Suprapubic skin (tissue), 4 donors: ENCODE results near the gene MARS2.
"Not testable (repeated sequence)": the region's sequence is repeated elsewhere in the genome, so short reads cannot be mapped to it uniquely, and the experiment has no call there.

ENCODE experiments used
- CTCF ChIP-seq, 2 donors: fragments of 200-600 bp in 1 of 2; fragments of 450-650 bp in 1 of 2; sonication (generic) in 1 of 2; IDR thresholded peaks; one replicate each; pipeline ENCODE4 v1.5.1; 2016 to 2019; ENCODE audit warnings: antibody characterized with exemption in 2 of 2, mild to moderate bottlenecking in 1 of 2, moderate library complexity in 1 of 2
- EP300 ChIP-seq: sonication (generic); formaldehyde crosslinking; IDR thresholded peaks from one replicate; pipeline ENCODE4 v1.6.1; 2017; ENCODE audit warnings: antibody characterized with exemption
- POLR2A ChIP-seq, 2 donors: fragments of 450-650 bp; IDR thresholded peaks; one replicate each; pipeline ENCODE4 v1.6.1; 2017; ENCODE audit warnings: antibody characterized with exemption in 2 of 2, mild to moderate bottlenecking in 2 of 2, moderate library complexity in 2 of 2
- POLR2AphosphoS5 ChIP-seq, 3 donors: sonication (generic); formaldehyde crosslinking; IDR thresholded peaks; one replicate each; pipeline ENCODE4 v1.6.1; 2017; ENCODE audit warnings: antibody characterized with exemption in 3 of 3

GRCh38 chr2:197695206-197695605 lies 10.0 kb upstream of the MARS2 start:
- TF ChIP-seq CTCF (IDR thresholded peaks at IDR 0.05); EP300; POLR2A (IDR thresholded peaks at IDR 0.05); POLR2AphosphoS5 (IDR thresholded peaks at IDR 0.05): not testable (repeated sequence)
